ENCODE measurements around the gene INTS14.

DNA sequence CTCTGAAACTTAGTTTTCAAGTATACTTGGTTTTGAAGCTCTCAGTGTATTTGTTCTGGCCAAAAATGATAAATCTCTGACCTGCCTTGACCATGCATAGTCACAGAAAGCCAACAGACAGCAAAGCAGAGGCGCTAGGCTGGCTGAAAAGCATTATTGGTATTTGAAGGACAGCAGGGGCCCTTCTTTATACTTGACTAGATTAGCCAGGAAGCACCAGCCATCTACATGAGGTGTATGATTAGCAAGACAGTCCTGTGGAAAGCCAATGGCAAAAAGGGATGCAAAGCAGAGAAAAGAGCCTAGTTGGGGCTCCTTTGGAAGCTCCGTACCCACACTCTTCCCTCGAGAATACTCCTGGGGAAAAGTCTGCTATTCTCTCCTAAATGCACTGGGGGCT is 18.6 kb upstream of the INTS14 start:
- TF ChIP-seq, protein P1, sequence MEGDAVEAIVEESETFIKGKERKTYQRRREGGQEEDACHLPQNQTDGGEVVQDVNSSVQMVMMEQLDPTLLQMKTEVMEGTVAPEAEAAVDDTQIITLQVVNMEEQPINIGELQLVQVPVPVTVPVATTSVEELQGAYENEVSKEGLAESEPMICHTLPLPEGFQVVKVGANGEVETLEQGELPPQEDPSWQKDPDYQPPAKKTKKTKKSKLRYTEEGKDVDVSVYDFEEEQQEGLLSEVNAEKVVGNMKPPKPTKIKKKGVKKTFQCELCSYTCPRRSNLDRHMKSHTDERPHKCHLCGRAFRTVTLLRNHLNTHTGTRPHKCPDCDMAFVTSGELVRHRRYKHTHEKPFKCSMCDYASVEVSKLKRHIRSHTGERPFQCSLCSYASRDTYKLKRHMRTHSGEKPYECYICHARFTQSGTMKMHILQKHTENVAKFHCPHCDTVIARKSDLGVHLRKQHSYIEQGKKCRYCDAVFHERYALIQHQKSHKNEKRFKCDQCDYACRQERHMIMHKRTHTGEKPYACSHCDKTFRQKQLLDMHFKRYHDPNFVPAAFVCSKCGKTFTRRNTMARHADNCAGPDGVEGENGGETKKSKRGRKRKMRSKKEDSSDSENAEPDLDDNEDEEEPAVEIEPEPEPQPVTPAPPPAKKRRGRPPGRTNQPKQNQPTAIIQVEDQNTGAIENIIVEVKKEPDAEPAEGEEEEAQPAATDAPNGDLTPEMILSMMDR (IDR thresholded peaks at IDR 0.05; ENCODE audit: insufficient read depth, low read length, poor library complexity, severe bottlenecking) = no peak
- no peak for TF ChIP-seq EZH2phosphoT487 (conservative IDR thresholded peaks at IDR 0.05; ENCODE audit: low read length)
